H1 (cell line): Measurements from ENCODE around the gene CATSPERD. TPM values are rescaled to one million over a fixed set of nuclear protein-coding genes. Genes with fewer than 3 reads are reported as not detected.

ENCODE experiments used
- CTCF ChIA-PET: fragments of 300-600 bp; sonication (Branson Sonifier 250); formaldehyde crosslinking; loops from one replicate; lab custom pipeline; 2021; ENCODE audit not compliant: partially characterized antibody; lab: Charles Lee
- POLR2A ChIA-PET: fragments of 300-600 bp; sonication (Branson Sonifier 250); formaldehyde crosslinking; loops from one replicate; lab custom pipeline; 2021; ENCODE audit warnings: inconsistent platforms; ENCODE audit not compliant: partially characterized antibody; lab: Charles Lee
- DNase-seq, 2 experiments: peaks; one replicate each; pipeline versions ENCODE4 v3.0.0 to v3.0.0-alpha.2; 2010 to 2022; ENCODE audit warnings: low spot score in 2 of 2, low read depth in 1 of 2, mixed read lengths in 1 of 2
- FAIRE-seq: peaks from 2 replicates; lab custom pipeline; 2011; peaks lifted over from hg19 to GRCh38; lab: Jason Lieb, UNC
- H2AFZ ChIP-seq: 2 replicates; pipeline ENCODE4 v1.8.1; 2012; ENCODE audit warnings: low read length, inconsistent platforms
- H2AK5ac ChIP-seq: 2 replicates; pipeline ENCODE4 v1.6.1; 2013; ENCODE audit warnings: low read depth, low read length
- H2BK120ac ChIP-seq: replicated peaks from 2 replicates; pipeline ENCODE3; 2013; ENCODE audit warnings: low read depth, low read length, inconsistent platforms
- H2BK12ac ChIP-seq: 2 replicates; pipeline ENCODE4 v1.6.1; 2013; ENCODE audit warnings: low read depth, low read length
- H2BK15ac ChIP-seq: 2 replicates; pipeline ENCODE4 v1.6.1; 2013; ENCODE audit warnings: low read length
- H2BK20ac ChIP-seq: 2 replicates; pipeline ENCODE4 v1.6.1; 2013; ENCODE audit warnings: low read length
- H2BK5ac ChIP-seq: 2 replicates; pipeline ENCODE4 v1.6.1; 2013; ENCODE audit warnings: low read depth, low read length
- H3K14ac ChIP-seq: 2 replicates; pipeline ENCODE4 v1.6.1; 2013; ENCODE audit warnings: inconsistent platforms; ENCODE audit not compliant: insufficient read length
- H3K18ac ChIP-seq: 2 replicates; pipeline ENCODE4 v1.6.1; 2013; ENCODE audit warnings: low read length; ENCODE audit errors: extremely low read depth
- H3K23ac ChIP-seq: 2 replicates; pipeline ENCODE4 v1.6.1; 2013; ENCODE audit warnings: inconsistent platforms; ENCODE audit not compliant: insufficient read length
- H3K23me2 ChIP-seq: 2 replicates; pipeline ENCODE4 v1.6.1; 2013; ENCODE audit warnings: low read depth, low read length
- H3K27ac ChIP-seq: 2 replicates; pipeline ENCODE4 v1.6.1; 2011; ENCODE audit warnings: low read depth, low read length, inconsistent platforms
- H3K27me3 ChIP-seq, 4 experiments: replicated peaks in 1 of 4; 1 replicate in 1 of 4; 2 replicates in 3 of 4; pipeline versions ENCODE4 v1.6.1 to v1.8.1; 2011 to 2013; ENCODE audit warnings: low read length in 3 of 4, mild to moderate bottlenecking in 3 of 4, inconsistent platforms in 2 of 4, mixed read lengths in 2 of 4, moderate library complexity in 1 of 4; ENCODE audit not compliant: control insufficient read depth in 3 of 4, insufficient read depth in 3 of 4; ENCODE audit errors: extremely low read depth in 1 of 4
- H3K36me3 ChIP-seq, 4 experiments: 2 replicates each; pipeline versions ENCODE4 v1.6.1 to v1.8.1; 2011 to 2013; ENCODE audit warnings: mild to moderate bottlenecking in 4 of 4, low read length in 3 of 4, moderate library complexity in 2 of 4, control low read depth in 1 of 4, inconsistent platforms in 1 of 4; ENCODE audit not compliant: insufficient read depth in 4 of 4, control insufficient read depth in 2 of 4
- H3K4ac ChIP-seq: replicated peaks from 2 replicates; pipeline ENCODE3; 2013; ENCODE audit warnings: low read length, low read depth, mixed read lengths, inconsistent platforms; ENCODE audit not compliant: insufficient read length
- H3K4me1 ChIP-seq, 4 experiments: replicated peaks in 1 of 4; 1 replicate in 1 of 4; 2 replicates in 3 of 4; pipeline versions ENCODE4 v1.6.1 to v1.8.1; 2011 to 2013; ENCODE audit warnings: low read length in 3 of 4, inconsistent platforms in 2 of 4, mixed read lengths in 1 of 4; ENCODE audit not compliant: insufficient read depth in 4 of 4, control insufficient read depth in 3 of 4
- H3K4me2 ChIP-seq, 2 experiments: 2 replicates each; pipeline versions ENCODE4 v1.6.1 to v1.8.1; 2011 to 2013; ENCODE audit warnings: low read depth in 2 of 2, low read length in 2 of 2, control low read depth in 1 of 2, inconsistent platforms in 1 of 2, mild to moderate bottlenecking in 1 of 2; ENCODE audit not compliant: insufficient read depth in 1 of 2
- H3K4me3 ChIP-seq, 4 experiments: fragments of 200-600, 300-600 bp in 1 of 4; sonication (generic), shearing (Covaris generic), sonication (Bioruptor Twin) in 1 of 4; 2 replicates each; pipeline versions ENCODE4 v1.5.1 to v1.8.1; 2011 to 2016; ENCODE audit warnings: low read length in 4 of 4, low read depth in 3 of 4, control low read depth in 2 of 4, inconsistent platforms in 2 of 4, mild to moderate bottlenecking in 2 of 4, mixed read lengths in 1 of 4, moderate library complexity in 1 of 4; ENCODE audit not compliant: insufficient read depth in 2 of 4; ENCODE audit errors: extremely low read depth in 1 of 4
- H3K56ac ChIP-seq: replicated peaks from 2 replicates; pipeline ENCODE3; 2013; ENCODE audit warnings: low read depth, mild to moderate bottlenecking, mixed read lengths, low read length, inconsistent platforms; ENCODE audit not compliant: insufficient read length
- H3K79me1 ChIP-seq: 2 replicates; pipeline ENCODE4 v1.6.1; 2013; ENCODE audit warnings: low read depth, low read length, control low read depth
- H3K79me2 ChIP-seq, 2 experiments: 2 replicates each; pipeline versions ENCODE4 v1.6.1 to v1.8.1; 2012 to 2013; ENCODE audit warnings: low read length in 2 of 2, mild to moderate bottlenecking in 2 of 2, inconsistent platforms in 1 of 2; ENCODE audit not compliant: insufficient read depth in 2 of 2, control insufficient read depth in 1 of 2
- H3K9ac ChIP-seq, 4 experiments: replicated peaks in 1 of 4; 1 replicate in 1 of 4; 2 replicates in 3 of 4; pipeline versions ENCODE4 v1.6.1 to v1.8.1; 2011 to 2013; ENCODE audit warnings: low read depth in 3 of 4, low read length in 3 of 4, control low read depth in 2 of 4, mild to moderate bottlenecking in 2 of 4, moderate library complexity in 2 of 4, inconsistent platforms in 1 of 4; ENCODE audit errors: extremely low read depth in 1 of 4
- H3K9me3 ChIP-seq, 2 experiments: 2 replicates each; pipeline versions ENCODE4 v1.6.1 to v1.8.1; 2012 to 2013; ENCODE audit warnings: mild to moderate bottlenecking in 2 of 2, moderate library complexity in 2 of 2, control low read depth in 1 of 2, inconsistent platforms in 1 of 2, low read depth in 1 of 2, low read length in 1 of 2, mixed read lengths in 1 of 2; ENCODE audit not compliant: insufficient read depth in 2 of 2
- H4K20me1 ChIP-seq, 2 experiments: replicated peaks in 1 of 2; 2 replicates each; pipeline versions ENCODE3 to v1.8.1; 2011 to 2013; ENCODE audit warnings: inconsistent platforms in 2 of 2, low read length in 2 of 2, mild to moderate bottlenecking in 1 of 2; ENCODE audit not compliant: insufficient read depth in 2 of 2, control insufficient read depth in 1 of 2
- H4K5ac ChIP-seq: 2 replicates; pipeline ENCODE4 v1.6.1; 2013; ENCODE audit warnings: low read length, low read depth, mixed read lengths, inconsistent platforms; ENCODE audit not compliant: insufficient read length
- H4K8ac ChIP-seq: 2 replicates; pipeline ENCODE4 v1.8.0; 2013; ENCODE audit warnings: mild to moderate bottlenecking, moderate library complexity, low read length, inconsistent platforms; ENCODE audit not compliant: insufficient read depth; ENCODE audit errors: extremely low read depth
- H4K91ac ChIP-seq: replicated peaks from 2 replicates; pipeline ENCODE3; 2013; ENCODE audit warnings: low read length, mixed read lengths, inconsistent platforms; ENCODE audit not compliant: insufficient read length
- BRCA1 ChIP-seq: IDR thresholded peaks from 2 replicates; pipeline ENCODE4 v1.6.1; 2012; ENCODE audit warnings: low read depth, low read length, improper control_type of control experiment
- CHD2 ChIP-seq: IDR thresholded peaks from 2 replicates; pipeline ENCODE4 v1.6.1; 2012; ENCODE audit warnings: low read length, improper control_type of control experiment
- CREB1 ChIP-seq: IDR thresholded peaks from 2 replicates; pipeline ENCODE4 v1.6.1; 2012; ENCODE audit warnings: inconsistent platforms
- HDAC6 ChIP-seq: IDR thresholded peaks from one replicate; pipeline ENCODE4 v1.7.1; 2012; ENCODE audit warnings: low read depth, mild to moderate bottlenecking, inconsistent platforms, low read length, moderate library complexity
- PHF8 ChIP-seq: fragments of 200-600 bp; sonication (generic); conservative IDR thresholded peaks from 2 replicates; pipeline ENCODE4 v1.7.1; 2012; ENCODE audit warnings: low read depth, mild to moderate bottlenecking, inconsistent platforms, low read length, moderate library complexity
- RBBP5 ChIP-seq: IDR thresholded peaks from 2 replicates; pipeline ENCODE4 v1.7.1; 2012; ENCODE audit warnings: low read depth, mild to moderate bottlenecking, inconsistent platforms, low read length, moderate library complexity, borderline replicate concordance
- SIRT6 ChIP-seq: IDR thresholded peaks from one replicate; pipeline ENCODE4 v1.7.1; 2012; ENCODE audit warnings: low read length, inconsistent platforms
- SRF ChIP-seq: IDR thresholded peaks from 2 replicates; pipeline ENCODE4 v1.6.1; 2011; ENCODE audit warnings: mild to moderate bottlenecking, low read depth, low read length, moderate library complexity
- WGBS, 2 experiments: shearing (Covaris generic) in 1 of 2; methylation state at CpG; one replicate each; pipeline versions ENCODE4 v1.1.6 to v1.1.7; 2013 to 2015; ENCODE audit warnings: low lambda C conversion rate in 2 of 2, mixed read lengths in 2 of 2, inconsistent platforms in 1 of 2, low coverage in 1 of 2, missing lambda C conversion rate in 1 of 2; ENCODE audit not compliant: insufficient replicate concordance in 2 of 2, insufficient coverage in 1 of 2, insufficient read length in 1 of 2; ENCODE audit errors: extremely low coverage in 1 of 2, missing lambda C conversion rate in 1 of 2; 5-methylcytosine and 5-hydroxymethylcytosine counted together
- polyA plus RNA-seq, 7 experiments: library from polyadenylated mRNA; depleted of rRNA in 3 of 7; stranded (reverse) in 5 of 7; unstranded in 2 of 7; fragments of >200 nt in 5 of 7; fragments of 200-250 nt in 2 of 7; gene quantifications; 1 replicate in 5 of 7; 2 replicates in 1 of 7; 4 replicates in 1 of 7; pipeline versions ENCODE4 v1.2.1 to v1.2.3, GENCODE V29; 2011 to 2013; ENCODE audit warnings: missing spikeins in 2 of 7, mixed read lengths in 2 of 7
- total RNA-seq: library from RNA; stranded (reverse); fragmentation: NEBNext Ultra II Directional; extraction: Animal tissue kit (Norgen Biotek cat#: 25700); gene quantifications from 2 replicates; pipeline ENCODE4 v1.2.1, GENCODE V29; 2021

CATSPERD gene
- total and polyA plus RNA-seq, 2 of the 8 experiments (the other 6 are each of a cell fraction or from before 2014, with no cell fraction given) = 0.12 TPM; not detected in 1

GRCh38 chr19:5765220-5765619 lies 44.8 kb downstream of the CATSPERD start:
- H3K4ac ChIP-seq = no peak overlapping the region
- H2AFZ ChIP-seq = no peak overlapping the region
- H3K23me2 ChIP-seq = peaks cover 7% of the 10 kb centered on the region; the same call in 1 of the 2 replicates
- H3K23ac ChIP-seq = no peak overlapping the region
- peaks cover 0 to 5% of the 10 kb centered on the region in 2 experiments for H4K20me1 ChIP-seq
- no peak overlapping the region for H3K4me2 ChIP-seq
- H2BK12ac ChIP-seq = no peak overlapping the region
- H4K91ac ChIP-seq = no peak overlapping the region
- ChIA-PET POLR2A (no interaction called here), CTCF (no interaction called here)
- H2BK5ac ChIP-seq = no peak overlapping the region
- no peak overlapping the region for H3K4me3 ChIP-seq
- H2BK120ac ChIP-seq = no peak overlapping the region
- H3K27ac ChIP-seq = no peak overlapping the region
- H3K18ac ChIP-seq = no peak overlapping the region
- H3K27me3 ChIP-seq = no peaks in the 10 kb centered on the region
- no peak overlapping the region for H4K5ac ChIP-seq
- H4K8ac ChIP-seq = no peak overlapping the region
- H2AK5ac ChIP-seq = no peak overlapping the region
- FAIRE-seq (no peak), DNase-seq (no peak)
- WGBS, 2 experiments = 86% methylated on average over 3 of the region's 3 CpGs; no CpG with 5 or more reads in 1 of the 2 experiments
- no peaks in the 10 kb centered on the region for H3K9me3 ChIP-seq
- H3K9ac ChIP-seq = no peak overlapping the region
- H3K79me2 ChIP-seq = no peaks in the 10 kb centered on the region
- H2BK15ac ChIP-seq = no peak overlapping the region
- no peak overlapping the region for H3K14ac ChIP-seq
- H2BK20ac ChIP-seq = no peak overlapping the region
- no peaks in the 10 kb centered on the region for H3K36me3 ChIP-seq
- H3K4me1 ChIP-seq = no peaks in the 10 kb centered on the region
- H3K56ac ChIP-seq = no peak overlapping the region
- H3K79me1 ChIP-seq = no peaks in the 10 kb centered on the region
- TF ChIP-seq CREB1 (no peak), HDAC6 (no peak), SIRT6 (no peak), PHF8 (no peak), RBBP5 (no peak), BRCA1 (no peak), CHD2 (no peak), SRF (no peak)
